GM23248 (cell line): ENCODE data around the gene LZTFL1. TPM values are rescaled to one million over a fixed set of nuclear protein-coding genes. Genes with fewer than 3 reads are reported as not detected.

Source experiments
- DNase-seq: peaks from one replicate; pipeline ENCODE4 v3.0.0-alpha.2; 2015
- H2AFZ ChIP-seq: fragments of 200-600 bp; sonication (generic); 2 replicates; pipeline ENCODE4 v1.6.1; 2016; ENCODE audit warnings: antibody characterized with exemption
- H3F3A ChIP-seq: fragments of 200-600 bp; sonication (generic); 2 replicates; pipeline ENCODE4 v1.6.1; 2016; ENCODE audit warnings: mild to moderate bottlenecking, antibody characterized with exemption, mixed run types; ENCODE audit not compliant: insufficient read depth
- H3K27ac ChIP-seq: fragments of 200-600 bp; sonication (generic); 2 replicates; pipeline ENCODE4 v1.5.1; 2016; ENCODE audit warnings: mild to moderate bottlenecking
- H3K27me3 ChIP-seq: fragments of 200-600 bp; sonication (generic); replicated peaks from 2 replicates; pipeline ENCODE4 v1.6.1; 2016; ENCODE audit warnings: mild to moderate bottlenecking; ENCODE audit not compliant: insufficient read depth
- H3K36me3 ChIP-seq: fragments of 200-600 bp; sonication (generic); 2 replicates; pipeline ENCODE4 v1.6.1; 2016; ENCODE audit warnings: low read depth, mild to moderate bottlenecking
- H3K4me1 ChIP-seq: fragments of 200-600 bp; sonication (generic); 2 replicates; pipeline ENCODE4 v1.6.1; 2016; ENCODE audit warnings: mild to moderate bottlenecking; ENCODE audit not compliant: insufficient read depth
- H3K4me2 ChIP-seq: fragments of 200-600 bp; sonication (generic); one replicate; pipeline ENCODE4 v1.6.1; 2016; ENCODE audit warnings: mild to moderate bottlenecking; ENCODE audit not compliant: unreplicated experiment
- H3K4me3 ChIP-seq: fragments of 200-600 bp; sonication (generic); 2 replicates; pipeline ENCODE4 v1.5.1; 2016; ENCODE audit warnings: mild to moderate bottlenecking
- H3K79me2 ChIP-seq: fragments of 200-600 bp; sonication (generic); 2 replicates; pipeline ENCODE4 v1.6.1; 2016; ENCODE audit warnings: mild to moderate bottlenecking; ENCODE audit not compliant: insufficient read depth
- H3K9ac ChIP-seq: fragments of 200-600 bp; sonication (generic); 2 replicates; pipeline ENCODE4 v1.6.1; 2016; ENCODE audit warnings: mild to moderate bottlenecking
- H3K9me2 ChIP-seq: fragments of 200-600 bp; sonication (generic); 2 replicates; pipeline ENCODE4 v1.6.1; 2016; ENCODE audit warnings: mixed run types, mild to moderate bottlenecking, moderate library complexity; ENCODE audit not compliant: insufficient read depth
- H3K9me3 ChIP-seq: fragments of 200-600 bp; sonication (generic); one replicate; pipeline ENCODE4 v1.6.1; 2017; ENCODE audit warnings: low read depth
- H4K20me1 ChIP-seq: fragments of 200-600 bp; sonication (generic); 2 replicates; pipeline ENCODE4 v1.6.0; 2016; ENCODE audit not compliant: insufficient read depth
- EZH2 ChIP-seq: fragments of 200-600 bp; sonication (generic); IDR thresholded peaks from 2 replicates; pipeline ENCODE4 v1.6.1; 2018; ENCODE audit warnings: antibody characterized with exemption, mild to moderate bottlenecking; ENCODE audit not compliant: insufficient read depth, poor library complexity, severe bottlenecking
- EZH2phosphoT487 ChIP-seq: fragments of 200-600 bp; sonication (generic); IDR thresholded peaks from 2 replicates; pipeline ENCODE4 v1.6.1; 2018; ENCODE audit warnings: antibody characterized with exemption, moderate library complexity, mild to moderate bottlenecking, low read depth; ENCODE audit not compliant: insufficient read depth
- WGBS, 2 experiments: methylation state at CpG; one replicate each; pipeline ENCODE4 v1.1.6; 2015 to 2017; ENCODE audit warnings: low lambda C conversion rate in 2 of 2, low coverage in 1 of 2; ENCODE audit errors: missing lambda C conversion rate in 2 of 2; 5-methylcytosine and 5-hydroxymethylcytosine counted together
- in situ Hi-C: fragments of 300-500 bp; cut with MboI; formaldehyde crosslinking; loops from 2 replicates; pipeline ENCODE4 v1.15.0; 2020
- polyA plus RNA-seq: library from polyadenylated mRNA; unstranded; fragments of >200 nt; fragmentation: Nextera tagmentation; extraction: Ambion mirVana; gene quantifications from 2 replicates; pipeline ENCODE4 v1.2.1, GENCODE V29; 2016
- total RNA-seq: library from RNA; depleted of rRNA; stranded (reverse); fragments of >200 nt; shearing (Covaris generic); gene quantifications from 2 replicates; pipeline ENCODE4 v1.2.3, GENCODE V29; 2014

The LZTFL1 gene
- total and polyA plus RNA-seq, 2 experiments from 2014 or later, result 15.1 to 18.3 TPM

DNA sequence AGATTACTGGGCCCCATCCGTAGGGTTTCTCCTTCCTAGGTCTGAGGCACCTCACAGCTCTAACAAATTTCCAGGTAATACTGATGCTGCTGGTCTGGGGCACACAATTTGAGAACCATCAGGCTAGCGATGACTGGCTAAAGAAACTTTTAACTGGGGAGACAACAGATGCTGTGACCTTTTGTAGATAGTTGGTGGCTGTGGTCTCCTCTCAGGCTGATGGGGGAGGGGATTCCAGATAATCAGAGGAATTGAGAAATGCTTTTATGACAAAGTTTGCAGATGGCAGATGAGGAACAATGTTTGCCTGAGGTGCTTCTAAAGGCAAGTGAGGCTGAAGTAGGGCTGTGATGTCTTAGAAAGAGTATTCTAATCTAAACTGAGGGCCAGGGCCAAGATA, 30.6 kb upstream of the LZTFL1 start:
- H3K36me3 ChIP-seq, result no peaks in the 10 kb centered on the region
- no peaks in the 10 kb centered on the region for H3K9me2 ChIP-seq
- no peaks in the 10 kb centered on the region for H3K4me1 ChIP-seq
- no peaks in the 10 kb centered on the region for H3K79me2 ChIP-seq
- no peaks in the 10 kb centered on the region for H3K9me3 ChIP-seq
- no peak for DNase-seq
- H3K4me3 ChIP-seq, result no peak overlapping the region
- no peak overlapping the region for H3K9ac ChIP-seq
- in situ Hi-C loops, result no loop called here
- H3K27me3 ChIP-seq, result peaks cover 46% of the 10 kb centered on the region
- no peak overlapping the region for H3K27ac ChIP-seq
- no peaks in the 10 kb centered on the region for H4K20me1 ChIP-seq
- H2AFZ ChIP-seq, result no peak overlapping the region
- no peak overlapping the region for H3K4me2 ChIP-seq
- WGBS, 2 experiments, result 48 to 49% methylated on average over 2 of the region's 2 CpGs
- no peaks in the 10 kb centered on the region for H3F3A ChIP-seq
- TF ChIP-seq EZH2phosphoT487 (no peak), EZH2 (no peak)

DNA sequence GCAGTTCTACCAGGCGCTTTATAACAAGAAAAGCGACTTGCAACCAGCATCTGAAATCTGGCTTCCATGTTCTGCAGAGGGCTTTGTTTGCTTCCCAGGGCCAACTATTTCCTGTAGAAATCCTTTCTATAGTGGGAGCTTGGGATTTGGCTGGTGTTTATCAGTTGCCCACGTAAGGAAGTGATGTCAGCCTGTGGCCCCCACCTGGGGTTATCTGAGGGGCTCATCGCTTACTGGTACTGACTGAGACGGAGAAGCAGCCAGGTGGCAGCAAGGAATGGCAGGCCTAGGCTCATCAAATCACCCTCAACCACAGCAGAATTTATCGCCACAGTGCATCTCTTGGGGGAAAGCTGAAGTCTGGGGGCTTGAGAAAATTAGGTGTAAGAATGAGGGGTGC, 29.9 kb upstream of the LZTFL1 start:
- H3K27ac ChIP-seq, result no peak overlapping the region
- H3K79me2 ChIP-seq, result no peaks in the 10 kb centered on the region
- H3K4me2 ChIP-seq, result no peak overlapping the region
- no peak overlapping the region for H3K9ac ChIP-seq
- 68 to 72% methylated on average over 6 of the region's 6 CpGs for WGBS, 2 experiments
- H3K9me3 ChIP-seq, result no peaks in the 10 kb centered on the region
- H3K27me3 ChIP-seq, result peaks cover 43% of the 10 kb centered on the region
- no peak for TF ChIP-seq EZH2
- no peak for TF ChIP-seq EZH2phosphoT487
- no peak overlapping the region for H2AFZ ChIP-seq
- no peak for DNase-seq
- in situ Hi-C loops, result no loop called here
- H3K9me2 ChIP-seq, result no peaks in the 10 kb centered on the region
- H3K36me3 ChIP-seq, result no peaks in the 10 kb centered on the region
- no peaks in the 10 kb centered on the region for H3F3A ChIP-seq
- H3K4me1 ChIP-seq, result no peaks in the 10 kb centered on the region
- no peaks in the 10 kb centered on the region for H4K20me1 ChIP-seq
- no peak overlapping the region for H3K4me3 ChIP-seq

DNA sequence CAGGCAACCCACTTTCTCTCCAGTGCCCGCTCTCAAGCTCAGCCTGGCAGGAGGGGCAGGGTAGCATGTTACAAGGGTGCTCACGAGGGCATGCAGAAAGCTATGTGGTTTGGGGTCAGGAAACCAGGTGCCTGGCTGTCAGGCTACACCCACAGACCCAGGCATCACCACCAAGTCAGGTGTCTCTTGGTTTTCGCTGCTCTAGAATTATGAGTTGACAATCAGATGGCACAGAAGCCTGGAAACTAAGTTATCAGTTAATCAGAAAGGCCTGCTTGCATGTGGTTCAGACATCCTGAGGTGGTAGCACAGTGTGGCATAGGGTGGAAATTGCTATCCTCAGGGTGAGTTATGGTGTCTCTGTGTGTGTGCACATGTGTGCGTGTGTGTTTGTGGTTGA, 28.2 kb upstream of the LZTFL1 start:
- Histone ChIP-seq H3K4me2 (no peak overlapping the region), H3K9me2 (no peaks in the 10 kb centered on the region), H4K20me1 (no peaks in the 10 kb centered on the region), H3K27ac (no peak overlapping the region), H3K27me3 (peaks cover 34% of the 10 kb centered on the region), H3F3A (no peaks in the 10 kb centered on the region), H3K9ac (no peak overlapping the region), H3K79me2 (no peaks in the 10 kb centered on the region), H3K4me3 (no peak overlapping the region), H3K4me1 (no peaks in the 10 kb centered on the region), H3K9me3 (no peaks in the 10 kb centered on the region), H3K36me3 (no peaks in the 10 kb centered on the region), H2AFZ (no peak overlapping the region)
- in situ Hi-C loops, result no loop called here
- 53 to 54% methylated on average over 4 of the region's 4 CpGs for WGBS, 2 experiments
- DNase-seq, result no peak
- no peak for TF ChIP-seq EZH2

DNA sequence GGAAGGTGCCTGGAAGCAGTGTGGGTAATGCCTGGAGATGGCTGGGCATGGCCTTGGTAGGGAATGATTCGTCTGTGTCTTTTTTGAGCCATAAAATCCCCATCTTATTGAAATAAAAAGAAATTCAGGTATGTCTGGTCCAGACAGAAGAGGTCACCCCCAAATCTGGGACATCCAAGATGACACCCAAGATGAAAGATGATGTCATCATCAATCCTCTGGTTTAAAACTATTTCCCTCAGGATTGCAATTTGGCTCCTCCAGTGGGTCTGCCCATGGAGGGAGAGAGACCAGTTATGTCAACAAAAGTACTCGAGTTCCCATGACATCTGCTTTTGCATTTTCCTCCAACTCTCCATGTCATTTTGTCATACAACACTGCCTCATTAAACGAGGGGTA, 27.7 kb upstream of the LZTFL1 start:
- peaks cover 38% of the 10 kb centered on the region for H3K27me3 ChIP-seq
- in situ Hi-C loops, result no loop called here
- H3K79me2 ChIP-seq, result no peaks in the 10 kb centered on the region
- 20 to 25% methylated on average over 3 of the region's 3 CpGs for WGBS, 2 experiments
- H4K20me1 ChIP-seq, result no peaks in the 10 kb centered on the region
- H3K4me2 ChIP-seq, result no peak overlapping the region
- H3K4me3 ChIP-seq, result no peak overlapping the region
- no peak overlapping the region for H2AFZ ChIP-seq
- no peaks in the 10 kb centered on the region for H3K9me3 ChIP-seq
- H3K27ac ChIP-seq, result no peak overlapping the region
- no peaks in the 10 kb centered on the region for H3K4me1 ChIP-seq
- no peak overlapping the region for H3K9ac ChIP-seq
- no peaks in the 10 kb centered on the region for H3K36me3 ChIP-seq
- no peaks in the 10 kb centered on the region for H3K9me2 ChIP-seq
- H3F3A ChIP-seq, result no peaks in the 10 kb centered on the region
- no peak for TF ChIP-seq EZH2phosphoT487
- TF ChIP-seq EZH2, result no peak
- no peak for DNase-seq

DNA sequence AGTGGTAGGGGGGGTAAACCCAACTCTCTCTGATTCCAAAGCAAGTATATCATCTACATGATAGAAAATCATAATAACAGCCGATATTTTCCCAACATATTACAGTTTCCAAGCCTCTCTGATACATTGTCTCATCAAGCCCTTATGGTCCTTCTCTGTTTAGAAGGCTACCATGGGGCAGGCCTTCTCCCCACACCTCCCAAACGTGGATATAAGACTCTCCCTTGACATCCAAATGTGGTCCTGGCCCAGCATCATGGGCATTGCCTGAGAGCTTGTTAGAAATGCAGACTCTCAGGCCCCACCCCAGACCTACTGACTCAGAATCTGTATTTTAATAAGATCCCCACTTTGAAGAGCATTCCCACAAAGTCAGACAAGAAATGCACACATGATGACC, 26.7 kb upstream of the LZTFL1 start:
- H2AFZ ChIP-seq, result no peak overlapping the region
- no peak overlapping the region for H3K27ac ChIP-seq
- no peaks in the 10 kb centered on the region for H3F3A ChIP-seq
- no peaks in the 10 kb centered on the region for H3K9me3 ChIP-seq
- H4K20me1 ChIP-seq, result no peaks in the 10 kb centered on the region
- H3K9ac ChIP-seq, result no peak overlapping the region
- TF ChIP-seq EZH2, result no peak
- TF ChIP-seq EZH2phosphoT487, result no peak
- peaks cover 38% of the 10 kb centered on the region for H3K27me3 ChIP-seq
- in situ Hi-C loops, result no loop called here
- DNase-seq, result no peak
- H3K4me1 ChIP-seq, result no peaks in the 10 kb centered on the region
- H3K79me2 ChIP-seq, result no peaks in the 10 kb centered on the region
- H3K4me3 ChIP-seq, result no peak overlapping the region
- 30 to 36% methylated on average over 2 of the region's 2 CpGs for WGBS, 2 experiments
- no peak overlapping the region for H3K4me2 ChIP-seq
- no peaks in the 10 kb centered on the region for H3K9me2 ChIP-seq
- H3K36me3 ChIP-seq, result no peaks in the 10 kb centered on the region
